ENCODE results near the gene DNAJC15. TPM values are rescaled to one million over a fixed set of nuclear protein-coding genes. Genes with fewer than 3 reads are reported as not detected.

Gene DNAJC15
- total and polyA plus RNA-seq, 7 experiments from 2014 or later = 5.0 to 22.8 (median 10.5) TPM

DNA sequence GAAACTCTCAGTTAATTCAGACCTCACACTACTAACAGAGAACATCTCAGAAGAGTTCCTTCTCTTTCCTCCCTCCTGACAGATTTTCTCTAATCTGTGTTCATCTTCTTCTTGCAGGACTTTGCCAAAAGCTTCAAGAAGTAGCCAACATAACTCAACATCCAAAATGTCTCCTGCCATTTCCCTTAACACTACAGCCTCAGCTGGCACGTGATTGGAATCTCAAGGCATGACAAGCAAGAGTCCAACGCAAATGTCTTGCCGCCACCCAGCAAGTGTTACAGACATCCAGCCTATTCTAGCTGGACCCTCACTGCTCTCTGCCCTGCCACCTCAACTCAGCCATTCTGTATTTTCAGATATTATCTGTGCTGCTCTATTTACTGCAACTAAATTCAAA lies 135.1 kb downstream of the DNAJC15 start:
- H3K9me3 ChIP-seq (ENCODE audit: control insufficient read depth in 2 of 3, low read length in 3 of 3) = no peaks in the 10 kb centered on the region
- no peak overlapping the region for H3K27ac ChIP-seq (ENCODE audit: low read depth, low read length)
- H3K36me3 ChIP-seq (ENCODE audit: control insufficient read depth in 2 of 3, insufficient read depth in 3 of 3, low read length in 3 of 3) = no peaks in the 10 kb centered on the region
- H3K27me3 ChIP-seq (ENCODE audit: control insufficient read depth in 2 of 2, insufficient read depth in 2 of 2, low read length in 2 of 2) = no peaks in the 10 kb centered on the region
- ChIA-PET POLR2A (no interaction called here), CTCF (no interaction called here)
- no peak overlapping the region for H3K4me3 ChIP-seq (ENCODE audit: low read length)
- Mint-ChIP-seq H3K27ac (no peak overlapping the region), H3K9me3 (peaks cover 0 to 3% (median 1%) of the 10 kb centered on the region in 11 donors), H3K4me1 (no peaks in the 10 kb centered on the region), H3K27me3 (peaks cover 0 to 7% (median 4%) of the 10 kb centered on the region in 5 donors), H3K36me3 (no peaks in the 10 kb centered on the region), H3K4me3 (no peak overlapping the region)
- DNase-seq = no peak
- intact Hi-C loops (cut with micrococcal nuclease) = no loop called here
- no peaks in the 10 kb centered on the region for H3K4me1 ChIP-seq (ENCODE audit: control insufficient read depth in 2 of 2, insufficient read depth in 2 of 2, low read length in 2 of 2)
- ATAC-seq = no peak

DNA sequence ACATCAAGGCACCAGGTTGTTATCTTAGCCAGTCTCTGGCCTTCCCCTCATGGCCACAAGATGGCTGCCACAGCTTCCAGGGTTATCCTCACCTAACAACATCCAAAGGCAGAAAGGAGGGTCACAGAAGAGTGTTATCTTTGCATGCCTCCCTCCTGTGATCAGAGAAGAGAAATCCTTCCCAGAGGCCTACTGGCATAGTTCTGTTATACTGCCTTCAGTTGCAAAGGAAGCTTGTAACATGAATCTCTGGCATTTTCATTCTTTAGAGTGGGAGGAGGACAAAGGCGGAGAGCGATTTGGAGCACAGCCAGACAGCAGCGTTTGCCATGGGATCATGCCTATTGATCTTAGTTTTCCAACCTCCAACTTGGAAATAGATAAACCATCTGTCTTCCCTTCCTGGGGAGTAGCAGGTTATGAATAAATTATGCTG lies 135.7 kb downstream of the DNAJC15 start:
- POLR2A ChIA-PET = no interaction called here
- Mint-ChIP-seq H3K4me3 (no peak overlapping the region), H3K27me3 (peaks cover 0 to 7% (median 4%) of the 10 kb centered on the region in 5 donors), H3K27ac (no peak overlapping the region), H3K36me3 (no peaks in the 10 kb centered on the region), H3K9me3 (peaks cover 0 to 6% (median 1%) of the 10 kb centered on the region in 11 donors), H3K4me1 (no peaks in the 10 kb centered on the region)
- Histone ChIP-seq H3K4me1 (ENCODE audit: control insufficient read depth in 2 of 2, insufficient read depth in 2 of 2, low read length in 2 of 2) (no peaks in the 10 kb centered on the region), H3K9me3 (ENCODE audit: control insufficient read depth in 2 of 3, low read length in 3 of 3) (no peaks in the 10 kb centered on the region), H3K4me3 (ENCODE audit: low read length) (no peak overlapping the region), H3K27me3 (ENCODE audit: control insufficient read depth in 2 of 2, insufficient read depth in 2 of 2, low read length in 2 of 2) (no peaks in the 10 kb centered on the region), H3K36me3 (ENCODE audit: control insufficient read depth in 2 of 3, insufficient read depth in 3 of 3, low read length in 3 of 3) (no peaks in the 10 kb centered on the region), H3K27ac (ENCODE audit: low read depth, low read length) (no peak overlapping the region)
- intact Hi-C loops (cut with micrococcal nuclease) = no loop called here
- no peak for DNase-seq
- CTCF ChIA-PET = no interaction called here
- ATAC-seq = no peak

Other genes starting within 250 kb of the DNAJC15 start
- gene FAM216B, start 242.0 kb upstream of the DNAJC15 start, total RNA-seq = not detected
- not detected for gene FAM216B, start 242.0 kb upstream of the DNAJC15 start, polyA plus RNA-seq
- gene EPSTI1, start 31.3 kb upstream of the DNAJC15 start, total RNA-seq = 100 to 1,000 TPM in 1 of 5 experiments, 10 to 100 TPM in 2, 1 to 10 TPM in 2; 8.4 to 125 (median 11.0) TPM
- 10 to 100 TPM; 13.7 to 15.6 TPM for gene EPSTI1, start 31.3 kb upstream of the DNAJC15 start, polyA plus RNA-seq